ENCODE data around the gene CNEP1R1.

CNEP1R1 gene

DNA sequence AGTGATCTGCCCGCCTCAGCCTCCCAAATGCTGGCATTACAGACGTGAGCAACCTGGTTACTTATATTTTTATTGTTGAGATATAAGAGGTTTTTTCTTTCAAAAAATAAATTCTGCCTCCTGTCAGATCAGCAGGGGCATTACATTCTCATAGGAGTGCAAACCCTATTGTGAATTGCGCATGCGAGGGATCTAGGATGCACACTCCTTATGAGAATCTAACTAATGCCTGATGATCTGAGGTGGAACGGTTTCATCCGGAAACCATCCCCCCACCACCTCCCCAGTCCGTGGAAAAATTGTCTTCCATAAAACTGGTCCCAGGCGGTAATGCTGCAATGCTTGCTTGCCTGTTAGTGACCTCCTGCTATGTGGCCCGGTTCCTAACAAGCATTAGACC is 7.5 kb upstream of the CNEP1R1 start:
- no peak for DNase-seq (ENCODE audit: low read depth)

DNA sequence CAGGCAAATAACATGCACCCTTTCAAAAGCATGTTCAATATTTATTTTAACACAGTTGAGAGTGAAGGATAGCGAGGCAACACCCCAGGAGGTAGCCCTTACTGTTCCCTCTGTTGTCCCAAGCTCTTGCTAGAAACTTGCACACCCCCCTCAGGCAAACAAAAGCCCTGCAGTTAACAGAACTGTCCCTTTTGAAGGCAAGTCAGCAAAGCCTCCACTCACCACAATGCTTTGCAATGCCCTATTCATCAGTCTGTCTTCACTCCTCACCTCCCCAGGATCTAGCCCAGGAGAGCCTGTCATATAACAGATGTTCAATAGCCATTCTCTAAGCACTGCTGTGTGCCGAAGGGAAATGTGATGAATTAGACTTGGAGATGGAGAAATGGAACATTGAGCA is 3.5 kb upstream of the CNEP1R1 start:
- DNase-seq (ENCODE audit: low read depth), result no peak

DNA sequence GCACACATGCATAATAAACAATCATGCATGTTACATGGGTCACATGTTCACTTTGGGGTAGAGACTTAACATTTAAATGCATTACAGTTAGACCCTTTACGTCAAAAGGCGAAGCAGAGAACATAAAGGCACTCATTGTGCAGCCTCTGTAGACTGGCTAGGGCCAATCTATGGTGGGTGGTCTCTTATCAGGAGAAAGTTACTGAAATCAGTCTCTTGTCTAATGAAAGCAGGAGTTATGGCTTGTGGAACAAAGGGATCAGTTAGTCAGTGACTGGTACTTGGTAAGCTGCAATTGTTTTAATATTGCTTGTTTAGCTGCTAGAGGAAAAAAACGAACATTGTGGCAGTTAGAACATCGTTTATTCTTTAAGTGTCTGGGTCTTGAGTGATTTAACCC is 1.4 kb upstream of the CNEP1R1 start:
- DNase-seq (ENCODE audit: low read depth), result no peak

DNA sequence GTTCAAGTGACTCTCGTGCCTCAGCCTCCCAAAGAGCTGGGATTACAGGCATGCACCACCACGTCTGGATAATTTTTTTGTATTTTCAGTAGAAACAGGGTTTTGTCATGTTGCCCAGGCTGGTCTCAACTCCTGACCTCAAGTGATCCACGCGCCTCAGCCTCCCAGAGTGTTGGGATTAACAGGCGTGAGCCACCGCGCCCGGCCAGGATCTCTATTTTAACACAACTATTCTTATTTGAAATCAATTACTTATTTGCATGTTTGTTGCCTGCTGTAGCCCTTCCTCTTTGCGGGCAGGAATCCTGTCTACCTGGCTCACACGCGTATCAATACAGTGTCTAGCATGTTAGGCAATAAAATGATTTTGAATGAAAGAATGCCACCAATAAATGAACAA is 818 bp upstream of the CNEP1R1 start:
- DNase-seq (ENCODE audit: low read depth), result no peak

DNA sequence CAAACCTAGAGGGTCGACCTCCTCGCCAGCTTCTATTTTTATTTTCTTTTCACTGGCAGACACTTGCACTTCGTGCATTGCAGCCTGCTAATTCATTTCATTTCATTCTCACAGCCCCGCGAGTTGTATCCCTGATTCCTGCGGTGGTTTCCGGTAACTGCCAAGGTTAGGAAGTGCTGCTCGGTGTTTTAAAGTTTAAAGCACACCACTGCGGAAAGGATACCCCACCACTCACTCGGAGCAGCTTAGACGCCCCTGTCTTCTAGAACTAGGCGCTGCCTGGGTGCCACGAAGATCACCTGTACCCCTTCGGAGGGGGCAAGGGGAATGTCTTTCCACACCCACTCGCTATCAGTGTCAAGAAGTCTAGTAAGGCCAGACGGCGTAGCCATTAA is 509 bp downstream of the CNEP1R1 start:
- DNase-seq (ENCODE audit: low read depth), result no peak

DNA sequence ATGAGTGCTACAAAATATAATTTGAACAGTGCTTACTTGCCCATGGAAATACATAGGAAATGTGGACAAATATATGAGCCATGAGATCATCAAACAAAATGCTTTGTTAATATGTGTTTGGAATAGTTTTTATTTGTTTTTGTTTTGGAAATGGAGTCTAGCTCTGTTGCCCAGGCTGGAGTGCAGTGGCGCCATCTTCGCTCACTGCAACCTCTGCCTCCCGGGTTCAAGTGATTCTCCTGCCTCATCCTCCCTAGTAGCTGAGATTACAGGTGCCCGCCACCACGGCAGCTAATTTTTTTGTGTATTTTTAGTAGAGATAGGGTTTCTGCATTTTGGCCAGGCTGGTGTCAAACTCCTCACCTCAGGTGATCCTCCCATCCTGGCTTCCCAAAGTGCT is 2.8 kb downstream of the CNEP1R1 start:
- no peak for DNase-seq (ENCODE audit: low read depth)

DNA sequence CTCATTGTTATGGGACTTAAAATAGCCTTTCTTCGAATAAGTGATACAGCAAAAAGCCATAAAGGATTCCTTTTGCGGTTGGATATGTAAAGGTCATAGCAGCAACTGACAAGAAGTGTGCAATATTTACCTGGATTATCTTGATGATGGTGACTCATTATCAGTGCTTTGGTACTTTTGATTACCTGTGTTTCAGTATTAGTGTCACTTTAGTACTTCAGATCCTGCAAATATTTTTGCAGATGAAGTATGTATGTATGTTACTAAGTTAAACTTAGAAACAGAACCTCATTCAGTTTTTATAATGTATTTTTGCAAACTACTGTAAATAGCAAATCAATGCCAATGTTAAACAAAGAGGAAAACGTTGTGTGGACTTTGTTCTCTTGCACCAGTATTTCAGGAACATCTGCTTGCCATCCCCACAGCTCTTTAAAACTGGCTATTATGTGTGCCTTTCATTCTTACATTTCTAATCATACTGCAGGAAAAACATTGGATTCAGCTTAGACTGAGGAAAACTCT is 10.5 kb downstream of the CNEP1R1 start:
- DNase-seq (ENCODE audit: low read depth), result no peak

DNA sequence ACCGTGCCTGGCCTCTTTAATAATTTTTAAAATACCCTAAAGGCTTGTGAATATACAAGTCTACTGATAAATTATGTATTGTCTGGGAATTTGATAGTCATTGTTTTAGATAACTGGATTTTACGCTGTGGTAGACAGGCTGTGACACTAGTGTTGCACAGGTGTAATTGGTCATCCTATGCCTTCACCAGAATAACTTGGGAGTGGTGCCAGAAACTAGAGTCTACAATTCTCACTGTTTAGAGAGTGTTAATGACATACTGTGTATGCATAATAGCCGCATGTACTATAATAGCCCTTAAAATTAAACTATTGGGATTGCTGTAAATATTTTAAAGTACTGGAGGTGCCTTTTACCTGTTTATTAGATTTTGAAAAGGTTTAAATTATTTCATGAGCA is 11.4 kb downstream of the CNEP1R1 start:
- no peak for DNase-seq (ENCODE audit: low read depth)

DNA sequence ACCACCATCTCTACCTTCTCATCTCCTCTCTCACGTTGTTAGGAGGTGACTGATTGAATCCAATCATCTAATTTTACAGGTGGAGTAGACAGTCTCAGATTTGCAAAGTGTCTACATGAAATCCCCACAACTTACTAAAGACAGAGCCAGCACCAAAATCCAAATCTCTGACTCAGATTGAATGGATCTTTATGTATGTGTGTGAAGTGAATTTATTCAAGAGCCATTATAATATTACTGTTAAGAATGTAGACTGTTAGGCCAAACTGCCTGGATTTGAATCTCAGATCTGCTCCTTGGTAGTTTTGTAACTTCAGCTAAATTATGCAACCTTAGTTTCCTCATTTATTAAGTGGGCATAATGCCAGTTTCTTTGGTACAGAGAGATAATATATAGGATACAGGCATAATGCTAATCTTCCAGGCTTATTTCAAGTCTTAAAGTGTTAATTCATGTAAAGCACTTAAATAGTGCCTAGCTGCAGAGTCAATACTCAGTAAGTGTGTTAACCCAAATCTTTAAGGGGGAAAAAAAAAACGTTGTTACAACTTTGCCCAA is 12.7 kb downstream of the CNEP1R1 start:
- DNase-seq (ENCODE audit: low read depth), result no peak

DNA sequence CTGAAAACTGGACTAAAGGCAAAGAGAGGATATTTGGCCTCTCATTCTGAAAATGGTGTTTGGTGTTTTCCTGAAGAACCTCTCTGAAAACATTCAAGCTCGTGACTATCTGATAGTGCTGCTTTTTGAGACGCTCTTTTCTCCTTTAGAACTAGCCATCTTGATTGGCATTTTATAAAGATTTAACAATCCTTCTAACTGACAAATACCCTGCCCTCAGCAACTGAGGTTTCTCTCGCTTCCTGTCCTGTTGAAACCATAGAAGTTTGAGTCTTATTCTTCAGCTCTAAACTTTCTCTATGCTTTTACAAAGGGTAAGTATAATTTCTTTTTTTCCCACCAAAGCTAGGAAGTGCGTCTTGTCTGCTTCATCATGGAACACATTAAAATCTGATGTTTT is 13.3 kb downstream of the CNEP1R1 start:
- DNase-seq (ENCODE audit: low read depth), result no peak

DNA sequence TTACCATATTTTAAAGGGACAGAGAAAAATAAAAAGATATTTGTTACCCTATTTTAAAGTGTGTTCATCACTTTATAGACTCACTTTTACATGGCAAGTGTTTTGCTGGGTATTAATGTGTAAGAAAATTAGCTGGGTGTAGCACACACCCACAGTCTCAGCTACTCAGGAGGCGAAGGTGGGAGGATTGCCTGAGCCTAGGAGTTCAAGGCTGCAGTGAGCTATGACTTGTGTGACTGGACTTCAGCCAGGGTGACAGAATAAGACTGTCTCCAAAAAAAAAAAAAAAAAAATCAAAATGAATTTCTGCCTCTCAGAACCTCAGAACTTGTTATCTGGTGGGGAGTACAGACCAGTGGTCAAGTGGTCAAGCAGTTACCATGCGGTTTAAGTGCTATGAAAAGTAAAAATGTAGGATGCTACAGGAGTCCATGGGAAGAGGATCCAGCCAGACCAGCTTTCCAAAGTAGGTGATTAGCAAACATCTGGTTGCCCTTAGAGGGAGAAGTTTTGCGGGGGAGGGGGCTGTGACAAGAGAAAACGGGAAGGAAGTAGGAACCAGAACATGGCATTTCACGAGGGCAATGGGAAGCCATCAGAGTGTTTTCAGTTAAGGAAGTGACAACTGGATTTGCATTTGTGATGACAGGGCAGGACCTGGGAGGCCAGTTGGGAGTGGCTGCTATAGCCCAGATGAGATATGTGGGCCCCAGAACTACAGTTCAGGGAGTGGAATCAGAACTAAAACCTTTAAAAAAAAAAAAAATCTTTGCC is 13.9 kb downstream of the CNEP1R1 start:
- no peak for DNase-seq (ENCODE audit: low read depth)

DNA sequence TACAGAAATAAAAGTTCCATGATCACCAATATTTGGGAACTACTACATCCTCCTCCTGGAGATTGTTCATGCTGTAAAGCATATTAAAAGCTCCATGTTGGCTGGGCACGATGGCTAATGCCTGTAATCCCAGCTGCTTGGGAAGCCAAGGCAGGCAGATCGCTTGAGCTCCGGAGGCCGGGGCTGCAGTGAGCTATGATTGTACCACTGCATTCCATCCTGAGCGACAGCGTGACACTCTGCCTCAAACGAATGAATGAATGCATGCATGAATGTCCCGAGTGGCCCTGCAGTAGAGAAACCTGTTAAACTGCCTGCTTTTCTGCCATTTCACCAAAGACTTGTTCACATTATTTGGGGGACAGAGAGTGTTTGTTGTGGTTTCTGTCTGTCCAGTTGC is 15.0 kb downstream of the CNEP1R1 start:
- DNase-seq (ENCODE audit: low read depth), result no peak

DNA sequence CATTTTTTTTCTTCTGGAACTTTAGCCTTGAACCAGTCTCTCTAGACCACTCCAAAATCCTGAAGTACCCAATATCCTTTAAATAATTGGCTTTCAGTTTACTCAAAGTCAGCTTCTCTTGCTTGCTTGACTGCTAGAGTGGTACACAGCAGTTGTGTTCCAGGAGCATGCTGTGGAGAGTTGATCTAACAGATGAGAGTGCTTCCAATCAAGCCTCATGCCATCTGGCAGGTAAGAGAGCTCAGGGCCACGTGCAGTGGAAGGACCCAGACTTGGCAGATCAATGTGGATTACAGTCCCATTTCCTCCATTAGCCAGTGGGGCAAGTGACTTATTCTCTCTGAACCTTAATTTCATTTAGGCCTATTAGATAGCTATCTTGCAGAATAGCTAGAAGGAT is 15.7 kb downstream of the CNEP1R1 start:
- no peak for DNase-seq (ENCODE audit: low read depth)

DNA sequence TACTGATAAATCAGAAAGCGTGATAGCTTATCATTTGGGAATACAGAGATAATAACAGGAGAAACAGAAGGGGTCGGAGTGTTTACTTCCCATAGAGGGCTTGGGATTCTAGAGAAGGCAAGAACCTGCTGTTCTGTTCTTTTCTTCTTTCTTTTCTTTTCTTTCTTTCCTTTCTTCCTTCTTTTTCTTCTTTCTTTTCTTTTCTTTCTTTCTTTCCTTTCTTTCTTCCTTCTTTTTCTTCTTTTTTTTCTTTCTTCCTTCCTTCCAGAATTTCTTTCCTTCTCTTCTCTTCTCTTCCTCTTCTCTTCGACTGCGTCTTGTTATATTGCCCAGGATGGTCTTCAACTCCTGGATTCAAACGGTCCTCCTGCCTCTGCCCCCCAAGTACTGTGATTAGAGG is 18.3 kb downstream of the CNEP1R1 start:
- DNase-seq (ENCODE audit: low read depth), result no peak

DNA sequence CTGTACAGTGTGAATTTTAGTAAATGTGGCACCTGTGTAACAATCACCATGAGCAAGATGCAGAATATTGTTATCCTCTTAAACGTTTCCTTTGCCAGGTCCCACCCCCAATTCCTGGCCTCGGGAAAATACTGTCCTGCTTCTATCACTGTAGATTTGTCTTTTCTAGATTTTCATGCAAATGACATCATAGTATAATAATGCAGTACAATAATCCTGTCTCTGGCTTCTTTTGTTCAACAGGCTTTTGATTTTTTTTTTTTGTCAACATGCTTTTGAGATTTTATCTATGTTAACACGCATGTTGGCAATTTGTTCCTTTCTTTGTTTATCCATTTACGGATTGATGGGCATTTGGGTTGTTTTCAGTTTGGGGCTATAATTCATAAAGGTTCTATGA is 20.4 kb downstream of the CNEP1R1 start:
- no peak for DNase-seq (ENCODE audit: low read depth)

DNA sequence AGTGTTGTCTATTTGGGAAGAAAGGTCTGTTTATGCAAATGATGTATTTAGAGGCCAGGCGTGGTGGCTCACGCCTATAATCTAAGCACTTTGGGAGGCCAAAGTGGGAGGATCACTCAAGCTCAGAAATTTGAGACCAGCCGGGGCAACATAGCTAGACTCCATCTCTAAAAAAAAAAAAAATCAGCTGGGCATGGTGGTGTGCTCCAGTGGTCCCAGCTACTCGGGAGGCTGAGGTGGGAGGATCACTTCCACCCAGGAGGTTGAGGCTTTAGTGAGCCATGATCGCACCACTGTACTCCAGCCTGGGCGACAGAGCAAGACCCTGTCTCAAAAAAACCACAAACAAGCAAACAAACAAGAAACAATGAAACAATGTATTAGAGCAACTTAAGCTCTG is 21.8 kb downstream of the CNEP1R1 start:
- DNase-seq (ENCODE audit: low read depth), result no peak

DNA sequence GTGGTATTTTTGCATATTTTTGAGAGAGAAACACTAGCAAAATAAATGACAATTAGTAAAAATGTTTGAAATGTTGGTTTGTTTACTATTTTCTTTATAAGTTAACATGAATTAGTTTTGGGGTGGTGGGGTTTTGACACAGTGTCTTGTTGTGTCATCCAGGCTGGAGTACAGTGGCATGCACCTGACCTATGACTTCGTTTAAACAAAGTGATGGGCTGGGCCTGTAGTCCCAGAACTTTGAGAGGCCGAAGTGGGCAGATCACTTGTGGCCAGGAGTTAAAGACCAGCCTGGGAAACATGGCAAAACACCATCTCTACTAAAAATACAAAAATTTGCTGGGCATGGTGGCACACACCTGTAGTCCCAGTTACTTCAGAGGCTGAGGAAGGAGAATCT is 22.8 kb downstream of the CNEP1R1 start:
- DNase-seq (ENCODE audit: low read depth), result no peak

DNA sequence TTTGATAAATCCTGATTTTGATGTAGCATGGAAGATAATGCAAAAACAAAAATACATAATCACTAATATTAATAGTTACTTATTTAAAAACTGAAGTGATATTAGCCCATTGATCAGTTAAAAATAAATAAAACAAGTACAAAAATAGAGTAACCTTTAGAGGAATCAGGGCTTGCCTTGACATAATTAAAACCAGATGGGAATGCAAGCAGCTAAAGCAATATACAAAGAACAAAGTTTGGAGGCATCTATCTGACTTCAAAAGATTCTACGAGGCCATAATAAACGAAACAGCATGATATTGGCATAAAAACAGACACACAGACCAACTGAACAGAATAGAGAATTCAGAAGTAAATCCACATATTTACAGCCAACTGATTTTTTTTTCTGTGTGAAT is 25.8 kb downstream of the CNEP1R1 start:
- DNase-seq (ENCODE audit: low read depth), result no peak

DNA sequence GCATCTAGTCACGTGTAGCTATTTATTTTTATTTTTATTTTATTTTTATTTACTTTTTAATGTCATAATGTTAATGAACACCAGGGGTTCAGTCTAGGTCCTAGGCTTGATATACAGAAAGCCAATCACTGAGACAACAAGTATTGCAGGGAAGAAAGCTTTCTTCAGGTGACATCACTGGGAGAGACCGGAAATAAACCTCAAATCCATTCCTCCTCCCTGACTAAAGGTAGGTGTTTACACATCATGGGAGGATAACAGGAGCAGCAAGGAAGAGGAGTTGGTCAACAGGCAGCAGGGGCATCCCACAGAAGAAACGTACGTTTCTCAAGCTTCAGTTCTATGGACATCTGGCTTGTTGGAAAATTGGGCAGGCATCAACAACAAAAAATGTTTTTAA is 31.2 kb downstream of the CNEP1R1 start:
- no peak for DNase-seq (ENCODE audit: low read depth)

DNA sequence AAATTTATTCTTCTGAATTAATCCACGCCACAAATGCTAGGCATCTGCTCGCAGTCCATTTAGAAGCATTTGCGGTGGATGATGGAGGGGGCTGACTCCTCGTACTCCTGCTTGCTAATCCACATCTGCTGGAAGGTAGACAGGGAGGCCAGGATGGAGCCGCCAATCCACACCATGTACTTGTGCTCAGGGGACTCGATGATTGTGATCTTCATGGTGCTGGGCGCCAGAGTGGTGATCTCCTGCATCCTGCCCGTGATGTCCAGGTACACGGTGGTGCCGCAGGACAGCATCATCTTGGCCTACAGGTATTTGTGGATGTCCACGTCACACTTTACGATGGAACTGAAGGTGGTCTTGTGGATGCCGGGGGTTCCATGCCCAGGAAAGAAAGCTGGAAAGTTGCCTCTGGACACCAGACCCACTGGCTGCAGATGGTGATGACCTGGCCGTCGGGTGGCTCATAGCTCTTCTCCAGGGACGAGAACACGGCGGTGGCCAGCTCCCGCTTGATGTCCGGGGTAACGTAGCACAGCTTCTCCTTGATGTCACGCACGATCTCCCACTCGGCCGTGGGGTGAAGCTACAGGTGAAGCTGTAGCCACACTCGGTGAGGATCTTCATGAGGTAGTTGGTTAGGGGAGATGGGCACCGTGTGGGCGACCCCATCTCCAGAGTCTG is 33.2 kb downstream of the CNEP1R1 start:
- no peak for DNase-seq (ENCODE audit: low read depth)

DNA sequence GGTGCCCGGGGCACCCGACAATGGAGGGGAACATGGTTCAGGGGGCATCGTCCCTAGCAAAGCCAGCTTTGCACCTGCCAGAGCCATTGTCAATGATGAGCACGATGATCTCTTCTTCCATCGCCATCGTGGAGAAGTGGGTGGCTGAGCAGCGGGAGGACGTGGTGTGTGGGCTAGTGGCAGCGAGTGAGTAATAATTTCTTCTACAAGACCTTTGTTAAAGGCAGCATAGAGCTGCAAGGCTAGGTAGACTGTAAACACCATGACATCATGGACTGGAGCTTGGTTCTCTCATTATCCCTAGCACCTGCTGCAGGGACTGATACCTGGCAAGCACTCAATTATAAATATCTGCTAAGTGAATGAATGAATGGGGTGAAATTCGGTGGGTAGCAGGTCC is 34.1 kb downstream of the CNEP1R1 start:
- no peak for DNase-seq (ENCODE audit: low read depth)

DNA sequence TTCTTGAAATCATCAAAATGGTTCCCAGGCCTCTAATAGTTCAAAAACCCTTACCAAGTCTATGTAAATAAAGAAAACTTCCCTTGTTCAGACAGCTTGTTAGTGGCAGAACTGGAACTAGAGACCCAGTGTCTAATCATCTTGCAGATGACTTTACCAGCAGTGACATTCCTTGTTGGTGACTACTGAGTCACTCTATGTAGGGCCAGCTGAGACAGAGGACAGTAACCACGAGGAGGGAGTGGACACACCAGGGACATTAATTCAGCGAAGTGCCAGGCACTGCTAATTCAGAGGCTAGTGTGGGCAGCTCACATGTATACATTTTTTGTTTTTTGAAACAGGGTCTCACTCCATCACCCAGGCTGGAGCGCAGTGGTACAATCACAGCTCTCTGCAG is 34.6 kb downstream of the CNEP1R1 start:
- no peak for DNase-seq (ENCODE audit: low read depth)

DNA sequence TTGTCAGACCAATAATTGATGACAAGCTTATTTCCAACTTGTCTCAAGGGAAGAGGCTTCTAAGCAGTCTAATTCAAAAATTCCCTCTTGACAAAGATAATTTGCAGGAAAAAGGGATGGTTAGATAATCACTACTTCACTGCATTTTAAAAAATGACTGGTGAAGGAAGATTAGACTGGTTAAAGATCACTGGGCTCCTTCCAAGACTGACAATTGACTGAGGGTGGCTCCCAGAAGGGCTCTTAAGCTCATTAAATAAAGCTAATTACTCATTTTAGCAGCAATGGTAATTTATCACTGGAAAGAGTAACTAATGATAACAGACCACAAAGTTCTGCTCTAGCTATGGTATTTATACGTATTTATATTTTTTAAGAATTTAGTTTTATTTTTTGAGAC is 36.3 kb downstream of the CNEP1R1 start:
- no peak for DNase-seq (ENCODE audit: low read depth)

DNA sequence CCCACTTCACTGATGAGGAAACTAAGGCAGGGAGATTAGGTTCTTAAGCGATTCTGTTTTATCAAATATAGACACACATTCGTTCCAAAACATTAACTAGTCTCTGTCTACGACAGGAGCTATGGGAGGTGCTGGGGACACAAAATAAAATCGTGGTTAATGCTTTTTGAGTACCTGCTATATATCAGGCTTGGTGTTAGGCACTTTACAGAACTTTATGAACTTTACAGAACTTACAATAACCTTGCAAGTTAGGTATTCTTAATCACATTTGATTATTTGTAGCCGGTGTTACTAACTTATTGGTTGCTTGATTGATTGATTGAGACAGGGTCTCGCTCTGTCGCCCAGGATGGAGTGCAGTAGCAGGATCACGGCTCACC is 40.2 kb downstream of the CNEP1R1 start:
- DNase-seq (ENCODE audit: low read depth), result no peak
